Gastroesophageal sphincter (tissue), 4 donors: ENCODE results near the gene KIF13A. TPM values are rescaled to one million over a fixed set of nuclear protein-coding genes. Genes with fewer than 3 reads are reported as not detected.
"Not testable (repeated sequence)": the region's sequence is repeated elsewhere in the genome, so short reads cannot be mapped to it uniquely, and the experiment has no call there.

Experiments
- ATAC-seq: fragments of 150-250 bp; one replicate; pipeline ENCODE4 v1.9.1; 2016; ENCODE audit warnings: mild to moderate bottlenecking, moderate library complexity
- H3K27ac ChIP-seq, 4 donors: fragments of 200-600 bp; sonication (generic) in 3 of 4; 1 replicate in 3 of 4; 2 replicates in 1 of 4; pipeline ENCODE4 v1.5.1; 2016 to 2019
- H3K27me3 ChIP-seq: fragments of 200-600 bp; sonication (generic); one replicate; pipeline ENCODE4 v1.5.1; 2019
- H3K36me3 ChIP-seq, 2 donors: fragments of 200-600 bp; sonication (generic); one replicate each; pipeline ENCODE4 v1.5.1; 2019; ENCODE audit warnings: control low read depth in 1 of 2
- H3K4me1 ChIP-seq, 3 donors: fragments of 200-600 bp; sonication (generic); 1 replicate in 2 of 3; 2 replicates in 1 of 3; pipeline ENCODE4 v1.5.1; 2016 to 2019; ENCODE audit warnings: control low read depth in 2 of 3
- H3K4me3 ChIP-seq, 2 donors: fragments of 200-600 bp; sonication (generic); one replicate each; pipeline ENCODE4 v1.5.1; 2019; ENCODE audit warnings: mild to moderate bottlenecking in 1 of 2, moderate library complexity in 1 of 2
- H3K9me3 ChIP-seq, 3 donors: fragments of 200-600 bp; sonication (generic); one replicate each; pipeline ENCODE4 v1.5.1; 2017 to 2019; ENCODE audit warnings: control low read depth in 2 of 3
- EP300 ChIP-seq: sonication (generic); formaldehyde crosslinking; IDR thresholded peaks from one replicate; pipeline ENCODE4 v1.6.1; 2017; ENCODE audit warnings: antibody characterized with exemption, mild to moderate bottlenecking
- POLR2A ChIP-seq, 2 donors: fragments of 450-650 bp; IDR thresholded peaks; one replicate each; pipeline ENCODE4 v1.6.1; 2017; ENCODE audit warnings: antibody characterized with exemption in 2 of 2, mild to moderate bottlenecking in 2 of 2, moderate library complexity in 1 of 2
- POLR2AphosphoS5 ChIP-seq: sonication (generic); formaldehyde crosslinking; IDR thresholded peaks from one replicate; pipeline ENCODE4 v1.6.1; 2017; ENCODE audit warnings: antibody characterized with exemption
- WGBS, 2 donors: methylation state at CpG; one replicate each; pipeline ENCODE4 v1.1.5; 2018; ENCODE audit warnings: low coverage in 1 of 2; 5-methylcytosine and 5-hydroxymethylcytosine counted together
- total RNA-seq, 4 donors: library from RNA; depleted of rRNA; stranded (reverse); fragments of >200 nt; gene quantifications; one replicate each; pipeline ENCODE4 v1.1.0, GENCODE V29; 2016
- TF ChIP-seq, protein P1 (sequence below), 4 experiments: fragments of 200-600 bp in 2 of 4; fragments of 450-650 bp in 2 of 4; sonication (generic) in 1 of 4; IDR thresholded peaks; one replicate each; pipeline ENCODE4 v1.5.1; 2017 to 2019; ENCODE audit warnings: antibody characterized with exemption in 4 of 4, mild to moderate bottlenecking in 2 of 4, moderate library complexity in 2 of 4

The KIF13A gene
- total RNA-seq, 4 donors from 2014 or later, result 67.7 to 98.9 (median 84.1) TPM

- TF ChIP-seq POLR2AphosphoS5, result no peak
- TF ChIP-seq, protein P1, sequence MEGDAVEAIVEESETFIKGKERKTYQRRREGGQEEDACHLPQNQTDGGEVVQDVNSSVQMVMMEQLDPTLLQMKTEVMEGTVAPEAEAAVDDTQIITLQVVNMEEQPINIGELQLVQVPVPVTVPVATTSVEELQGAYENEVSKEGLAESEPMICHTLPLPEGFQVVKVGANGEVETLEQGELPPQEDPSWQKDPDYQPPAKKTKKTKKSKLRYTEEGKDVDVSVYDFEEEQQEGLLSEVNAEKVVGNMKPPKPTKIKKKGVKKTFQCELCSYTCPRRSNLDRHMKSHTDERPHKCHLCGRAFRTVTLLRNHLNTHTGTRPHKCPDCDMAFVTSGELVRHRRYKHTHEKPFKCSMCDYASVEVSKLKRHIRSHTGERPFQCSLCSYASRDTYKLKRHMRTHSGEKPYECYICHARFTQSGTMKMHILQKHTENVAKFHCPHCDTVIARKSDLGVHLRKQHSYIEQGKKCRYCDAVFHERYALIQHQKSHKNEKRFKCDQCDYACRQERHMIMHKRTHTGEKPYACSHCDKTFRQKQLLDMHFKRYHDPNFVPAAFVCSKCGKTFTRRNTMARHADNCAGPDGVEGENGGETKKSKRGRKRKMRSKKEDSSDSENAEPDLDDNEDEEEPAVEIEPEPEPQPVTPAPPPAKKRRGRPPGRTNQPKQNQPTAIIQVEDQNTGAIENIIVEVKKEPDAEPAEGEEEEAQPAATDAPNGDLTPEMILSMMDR (IDR thresholded peaks at IDR 0.05), result no peak
- no peak for TF ChIP-seq POLR2A (IDR thresholded peaks at IDR 0.05)
- no peak for TF ChIP-seq EP300
- Histone ChIP-seq H3K9me3 (no peaks in the 10 kb centered on the region), H3K4me3 (no peak overlapping the region), H3K27me3 (no peaks in the 10 kb centered on the region), H3K4me1 (no peaks in the 10 kb centered on the region), H3K36me3 (peaks cover 0 to 71% of the 10 kb centered on the region in 2 donors), H3K27ac (no peak overlapping the region)
- WGBS, 2 donors, result 90% methylated on average over 2 of the region's 6 CpGs
- no peak for ATAC-seq
Observed at GRCh38 chr6:17813542-17813941, 173.9 kb downstream of the KIF13A start.

GRCh38 chr6:17812311-17812710, 175.1 kb downstream of the KIF13A start:
- no peaks in the 10 kb centered on the region for H3K4me1 ChIP-seq
- no peak for TF ChIP-seq POLR2AphosphoS5
- no peak for TF ChIP-seq EP300
- no peak for TF ChIP-seq POLR2A (IDR thresholded peaks at IDR 0.05)
- TF ChIP-seq, protein P1 (IDR thresholded peaks at IDR 0.05), result no peak

GRCh38 chr6:17808609-17809008, 178.8 kb downstream of the KIF13A start:
- H3K27me3 ChIP-seq, result no peaks in the 10 kb centered on the region
- no peak overlapping the region for H3K4me3 ChIP-seq
- no peaks in the 10 kb centered on the region for H3K9me3 ChIP-seq
- no peak for TF ChIP-seq EP300
- TF ChIP-seq POLR2A (IDR thresholded peaks at IDR 0.05), result no peak
- no peak for TF ChIP-seq POLR2AphosphoS5
- TF ChIP-seq, protein P1 (IDR thresholded peaks at IDR 0.05), result no peak
- H3K27ac ChIP-seq, result no peak overlapping the region
- ATAC-seq, result no peak
- peaks cover 0 to 8% (median 0%) of the 10 kb centered on the region in 3 donors for H3K4me1 ChIP-seq
- H3K36me3 ChIP-seq, result peaks cover 0 to 82% of the 10 kb centered on the region in 2 donors
- WGBS, 2 donors, result 88 to 92% methylated on average over 2 to 5 of the region's 5 CpGs

More at GRCh38 chr6:17812311-17812710, 175.1 kb downstream of the KIF13A start:
- no peaks in the 10 kb centered on the region for H3K27me3 ChIP-seq
- H3K9me3 ChIP-seq, result no peaks in the 10 kb centered on the region
- WGBS, 2 donors, result 90 to 97% methylated on average over 8 of the region's 8 CpGs
- no peak for ATAC-seq
- no peak overlapping the region for H3K27ac ChIP-seq
- H3K4me3 ChIP-seq, result no peak overlapping the region
- H3K36me3 ChIP-seq, result peaks cover 0 to 83% of the 10 kb centered on the region in 2 donors

DNA sequence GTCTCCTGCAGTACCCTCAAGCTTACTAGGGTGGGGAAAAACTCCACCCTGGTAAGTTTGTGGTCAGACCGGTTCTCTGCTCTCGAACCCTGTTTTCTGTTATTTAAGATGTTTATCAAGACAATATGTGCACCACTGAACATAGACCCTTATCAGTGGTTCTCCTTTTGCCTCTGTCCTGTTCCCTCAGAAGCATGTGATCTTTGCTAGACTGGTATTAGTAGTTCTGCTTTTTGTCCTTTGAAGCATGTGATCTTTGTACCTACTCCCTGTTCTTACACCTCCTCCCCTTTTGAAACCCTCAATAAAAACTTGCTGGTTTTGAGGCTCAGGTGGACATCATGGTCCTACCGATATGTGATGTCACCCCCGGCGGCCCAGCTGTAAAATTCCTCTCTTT, 180.0 kb downstream of the KIF13A start:
- peaks cover 0 to 82% of the 10 kb centered on the region in 2 donors for H3K36me3 ChIP-seq
- H3K9me3 ChIP-seq, ATAC-seq, H3K27ac ChIP-seq, H3K27me3 ChIP-seq, H3K4me3 ChIP-seq, H3K4me1 ChIP-seq: not testable (repeated sequence)
- WGBS, 2 donors, result 90 to 94% methylated on average over 5 of the region's 5 CpGs

GRCh38 chr6:17803409-17803808, 184.0 kb downstream of the KIF13A start:
- 88 to 89% methylated on average over 3 of the region's 5 CpGs for WGBS, 2 donors
- H3K36me3 ChIP-seq, result peaks cover 0 to 93% of the 10 kb centered on the region in 2 donors

More at GRCh38 chr6:17803409-17803808, 184.0 kb downstream of the KIF13A start:
- no peaks in the 10 kb centered on the region for H3K9me3 ChIP-seq
- no peaks in the 10 kb centered on the region for H3K27me3 ChIP-seq
- H3K27ac ChIP-seq, result no peak overlapping the region
- TF ChIP-seq POLR2A (IDR thresholded peaks at IDR 0.05), result no peak
- TF ChIP-seq, protein P1 (IDR thresholded peaks at IDR 0.05), result no peak
- TF ChIP-seq POLR2AphosphoS5, result no peak
- TF ChIP-seq EP300, result no peak
- peaks cover 0 to 8% (median 0%) of the 10 kb centered on the region in 3 donors for H3K4me1 ChIP-seq
- no peak overlapping the region for H3K4me3 ChIP-seq
- ATAC-seq, result no peak
